GM18498 (cell line): ENCODE measurements around the gene CACNA2D2.

ENCODE experiments used
- ATAC-seq: cut with Tn5 transposase; IDR thresholded peaks from one replicate; pipeline ENCODE4 v1.9.1; 2021; ENCODE audit warnings: mild to moderate bottlenecking, moderate library complexity; ENCODE audit not compliant: unreplicated experiment

The CACNA2D2 gene

GRCh38 chr3:50375258-50375931 lies 128.0 kb downstream of the CACNA2D2 start:
- no peak for ATAC-seq

GRCh38 chr3:50374363-50375257 lies 128.8 kb downstream of the CACNA2D2 start:
- ATAC-seq: no peak

GRCh38 chr3:50373146-50374051 lies 130.0 kb downstream of the CACNA2D2 start:
- no peak for ATAC-seq

- ATAC-seq: no peak
Measured at GRCh38 chr3:50372349-50372748, 131.1 kb downstream of the CACNA2D2 start.

- ATAC-seq: no peak
Measured at GRCh38 chr3:50371133-50371685, 132.2 kb downstream of the CACNA2D2 start.

GRCh38 chr3:50370594-50370993 lies 132.8 kb downstream of the CACNA2D2 start:
- no peak for ATAC-seq

- no peak for ATAC-seq
Measured at GRCh38 chr3:50369012-50369670, 134.3 kb downstream of the CACNA2D2 start.

- no peak for ATAC-seq
Measured at GRCh38 chr3:50365842-50366220, 137.6 kb downstream of the CACNA2D2 start.

GRCh38 chr3:50365080-50365841 lies 138.2 kb downstream of the CACNA2D2 start:
- ATAC-seq: peak; percentile 88

- ATAC-seq: no peak
Measured at GRCh38 chr3:50364573-50365079, 138.8 kb downstream of the CACNA2D2 start.

- peak; percentile 15 for ATAC-seq
Measured at GRCh38 chr3:50359760-50360110, 143.7 kb downstream of the CACNA2D2 start.

- ATAC-seq: peak; percentile 98
Measured at GRCh38 chr3:50358911-50359759, 144.3 kb downstream of the CACNA2D2 start, which contains the start of gene TMEM115. TMEM115 (minus strand) TSS chr3:50359521; CDS start chr3:50359063, 458 bp downstream.

- ATAC-seq: no peak
Measured at GRCh38 chr3:50358355-50358910, 145.0 kb downstream of the CACNA2D2 start.

GRCh38 chr3:50357481-50357880 lies 146.0 kb downstream of the CACNA2D2 start:
- no peak for ATAC-seq

- ATAC-seq: no peak
Measured at GRCh38 chr3:50356553-50356952, 146.9 kb downstream of the CACNA2D2 start.

- ATAC-seq: no peak
Measured at GRCh38 chr3:50355829-50356552, 147.4 kb downstream of the CACNA2D2 start.

GRCh38 chr3:50354850-50355249 lies 148.6 kb downstream of the CACNA2D2 start:
- no peak for ATAC-seq
